Measurements from ENCODE around the gene EEF2. TPM values are rescaled to one million over a fixed set of nuclear protein-coding genes. Genes with fewer than 3 reads are reported as not detected.

Gene EEF2
- total and polyA plus RNA-seq, 2 donors (not counting 1 experiment from before 2014, with no cell fraction given) = 1,449 to 3,167 TPM

Small RNAs within 50 kb of the gene (small RNA-seq; reads per million reads assigned to genes)
- 3,964 reads per million, percentile 99 among the genes with 10 or more reads in this experiment for gene SNORD37 (ENCODE audit: insufficient read length, low read depth, low replicate concordance)

Other genes starting within 250 kb of the EEF2 start
- gene APBA3, start 223.8 kb downstream of the EEF2 start, total RNA-seq = 61.4 and 66.4 TPM in 2 replicates
- gene APBA3, start 223.8 kb downstream of the EEF2 start, polyA plus RNA-seq = 78.1 and 91.2 TPM in 2 replicates
- 48.6 and 54.3 TPM in 2 replicates for gene MRPL54, start 222.8 kb downstream of the EEF2 start, total RNA-seq
- gene MRPL54, start 222.8 kb downstream of the EEF2 start, polyA plus RNA-seq = 75.1 and 95.9 TPM in 2 replicates
- not detected in 2 replicates for gene RAX2, start 213.2 kb downstream of the EEF2 start, total RNA-seq
- not detected in 2 replicates for gene RAX2, start 213.2 kb downstream of the EEF2 start, polyA plus RNA-seq
- gene MATK, start 199.1 kb downstream of the EEF2 start, total RNA-seq = 1.3 and 2.4 TPM in 2 replicates
- 8.2 and 9.5 TPM in 2 replicates for gene MATK, start 199.1 kb downstream of the EEF2 start, polyA plus RNA-seq
- gene ZFR2, start 116.4 kb downstream of the EEF2 start, total RNA-seq = 0.39 TPM in 1 of 2 replicates, not detected in the other
- gene ZFR2, start 116.4 kb downstream of the EEF2 start, polyA plus RNA-seq = 0.36 and 0.71 TPM in 2 replicates
- gene ATCAY, start 104.8 kb downstream of the EEF2 start, total RNA-seq = not detected in 2 replicates
- gene ATCAY, start 104.8 kb downstream of the EEF2 start, polyA plus RNA-seq = not detected in 2 replicates
- not detected in 2 replicates for gene NMRK2, start 52.4 kb downstream of the EEF2 start, total RNA-seq
- gene NMRK2, start 52.4 kb downstream of the EEF2 start, polyA plus RNA-seq = not detected in 2 replicates
- gene DAPK3, start 14.4 kb downstream of the EEF2 start, total RNA-seq = 41.0 and 47.4 TPM in 2 replicates
- gene DAPK3, start 14.4 kb downstream of the EEF2 start, polyA plus RNA-seq = 32.6 and 55.4 TPM in 2 replicates
- gene PIAS4, start 22.3 kb upstream of the EEF2 start, total RNA-seq = 56.8 and 57.2 TPM in 2 replicates
- 10.3 and 13.7 TPM in 2 replicates for gene PIAS4, start 22.3 kb upstream of the EEF2 start, polyA plus RNA-seq
- 62.6 and 62.8 TPM in 2 replicates for gene ZBTB7A, start 81.4 kb upstream of the EEF2 start, total RNA-seq
- gene ZBTB7A, start 81.4 kb upstream of the EEF2 start, polyA plus RNA-seq = 19.4 and 24.8 TPM in 2 replicates
- gene MAP2K2, start 138.7 kb upstream of the EEF2 start, total RNA-seq = 137 and 138 TPM in 2 replicates
- 158 and 181 TPM in 2 replicates for gene MAP2K2, start 138.7 kb upstream of the EEF2 start, polyA plus RNA-seq
- not detected in 2 replicates for gene CREB3L3, start 168.2 kb upstream of the EEF2 start, total RNA-seq
- gene CREB3L3, start 168.2 kb upstream of the EEF2 start, polyA plus RNA-seq = not detected in 2 replicates
- gene SIRT6, start 197.1 kb upstream of the EEF2 start, total RNA-seq = 27.8 and 30.4 TPM in 2 replicates
- gene SIRT6, start 197.1 kb upstream of the EEF2 start, polyA plus RNA-seq = 82.2 and 93.7 TPM in 2 replicates
- gene ANKRD24, start 197.2 kb upstream of the EEF2 start, total RNA-seq = 0.37 and 1.4 TPM in 2 replicates
- 1.1 and 1.5 TPM in 2 replicates for gene ANKRD24, start 197.2 kb upstream of the EEF2 start, polyA plus RNA-seq
- 11.3 and 15.6 TPM in 2 replicates for gene EBI3, start 244.1 kb upstream of the EEF2 start, total RNA-seq
- 9.4 and 11.9 TPM in 2 replicates for gene EBI3, start 244.1 kb upstream of the EEF2 start, polyA plus RNA-seq